OCI-LY1 (cell line): ENCODE results near the gene MSMO1.

Source experiments
- H2AFZ ChIP-seq: fragments of 200-600 bp; sonication (generic), shearing (Covaris generic); 2 replicates; pipeline ENCODE4 v1.6.0; 2014; ENCODE audit warnings: antibody characterized with exemption, mild to moderate bottlenecking, low read length
- H3F3A ChIP-seq: fragments of 200-600 bp; sonication (generic), shearing (Covaris generic); 2 replicates; pipeline ENCODE4 v1.6.0; 2014; ENCODE audit warnings: mild to moderate bottlenecking, antibody characterized with exemption, low read length, moderate library complexity; ENCODE audit not compliant: insufficient read depth
- H3K27ac ChIP-seq: fragments of 200-600 bp; sonication (generic); 2 replicates; pipeline ENCODE4 v1.5.1; 2014; ENCODE audit warnings: low read length, mixed run types, mild to moderate bottlenecking, low read depth; ENCODE audit not compliant: poor library complexity, severe bottlenecking
- H3K27me3 ChIP-seq: fragments of 200-600 bp; sonication (generic); 2 replicates; pipeline ENCODE4 v1.6.0; 2014; ENCODE audit warnings: antibody characterized with exemption, mild to moderate bottlenecking, low read length, moderate library complexity; ENCODE audit not compliant: insufficient read depth
- H3K36me3 ChIP-seq: fragments of 200-600 bp; sonication (generic); 2 replicates; pipeline ENCODE4 v1.6.1; 2014; ENCODE audit warnings: mild to moderate bottlenecking, antibody characterized with exemption, low read length, moderate library complexity, mixed read lengths; ENCODE audit not compliant: insufficient read depth
- H3K4me1 ChIP-seq: fragments of 200-600 bp; sonication (generic); 2 replicates; pipeline ENCODE4 v1.5.1; 2014; ENCODE audit warnings: mild to moderate bottlenecking, low read length, moderate library complexity; ENCODE audit not compliant: insufficient read depth, severe bottlenecking
- H3K4me2 ChIP-seq: fragments of 200-600 bp; sonication (generic), shearing (Covaris generic); 2 replicates; pipeline ENCODE4 v1.6.1; 2014; ENCODE audit warnings: low read length
- H3K4me3 ChIP-seq: fragments of 200-600 bp; sonication (generic); 2 replicates; pipeline ENCODE4 v1.5.1; 2014; ENCODE audit warnings: low read length, low read depth, mild to moderate bottlenecking, mixed read lengths; ENCODE audit not compliant: poor library complexity, severe bottlenecking
- H3K79me2 ChIP-seq: fragments of 200-600 bp; shearing (Covaris generic); 2 replicates; pipeline ENCODE4 v1.6.1; 2016; ENCODE audit warnings: mixed run types, low read length, mixed read lengths; ENCODE audit not compliant: insufficient read depth
- H3K9ac ChIP-seq: fragments of 200-600 bp; sonication (generic), shearing (Covaris generic); 2 replicates; pipeline ENCODE4 v1.6.1; 2014; ENCODE audit warnings: mild to moderate bottlenecking, low read length, mixed read lengths
- H3K9me2 ChIP-seq: fragments of 200-600 bp; sonication (generic), shearing (Covaris generic); 2 replicates; pipeline ENCODE4 v1.6.1; 2014; ENCODE audit warnings: low read depth, mild to moderate bottlenecking, low read length, mixed read lengths
- H3K9me3 ChIP-seq: fragments of 200-600 bp; shearing (Covaris generic); 2 replicates; pipeline ENCODE4 v1.6.1; 2014; ENCODE audit warnings: low read length, mixed read lengths
- H4K20me1 ChIP-seq: fragments of 200-600 bp; sonication (generic), shearing (Covaris generic); 2 replicates; pipeline ENCODE4 v1.6.0; 2016; ENCODE audit warnings: mild to moderate bottlenecking, low read length; ENCODE audit not compliant: insufficient read depth
- EZH2 ChIP-seq: fragments of 200-600 bp; sonication (generic), shearing (Covaris generic); IDR thresholded peaks from 2 replicates; pipeline ENCODE4 v1.8.0; 2017; ENCODE audit warnings: borderline replicate concordance, mixed run types, mild to moderate bottlenecking, antibody characterized with exemption, low read length, moderate library complexity, mixed read lengths
- TF ChIP-seq, protein P1 (sequence below): fragments of 200-600 bp; sonication (generic), shearing (Covaris generic); IDR thresholded peaks from 2 replicates; pipeline ENCODE4 v1.5.1; 2017; ENCODE audit warnings: mild to moderate bottlenecking, antibody characterized with exemption, low read length, moderate library complexity, mixed read lengths

The MSMO1 gene

DNA sequence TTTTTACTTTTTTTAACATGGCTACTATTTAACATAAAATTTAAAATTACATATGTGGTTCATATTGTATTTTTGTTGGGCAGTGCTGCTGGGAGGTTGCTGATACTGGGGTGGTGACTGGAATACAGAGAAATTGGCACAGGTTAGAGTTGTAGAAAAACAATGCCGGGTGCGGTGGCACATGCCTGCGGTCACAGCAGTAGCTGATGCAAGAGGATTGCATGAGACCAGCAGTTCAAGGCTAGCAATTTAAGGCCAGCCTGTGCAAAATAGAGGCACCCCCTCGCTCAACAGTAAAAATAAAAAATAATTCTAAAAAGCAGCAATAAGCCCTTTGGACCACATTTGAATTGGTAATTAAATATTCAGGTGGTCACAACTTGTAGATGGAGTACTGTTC lies 39.6 kb downstream of the MSMO1 start:
- H3K9ac ChIP-seq: no peak overlapping the region
- no peaks in the 10 kb centered on the region for H3K4me1 ChIP-seq
- H4K20me1 ChIP-seq: no peaks in the 10 kb centered on the region
- H3K4me3 ChIP-seq: no peak overlapping the region
- no peaks in the 10 kb centered on the region for H3K36me3 ChIP-seq
- H3K9me3 ChIP-seq: no peaks in the 10 kb centered on the region
- no peaks in the 10 kb centered on the region for H3K9me2 ChIP-seq
- H2AFZ ChIP-seq: no peak overlapping the region
- H3F3A ChIP-seq: no peaks in the 10 kb centered on the region
- H3K27ac ChIP-seq: no peak overlapping the region
- no peaks in the 10 kb centered on the region for H3K79me2 ChIP-seq
- TF ChIP-seq, protein P1, sequence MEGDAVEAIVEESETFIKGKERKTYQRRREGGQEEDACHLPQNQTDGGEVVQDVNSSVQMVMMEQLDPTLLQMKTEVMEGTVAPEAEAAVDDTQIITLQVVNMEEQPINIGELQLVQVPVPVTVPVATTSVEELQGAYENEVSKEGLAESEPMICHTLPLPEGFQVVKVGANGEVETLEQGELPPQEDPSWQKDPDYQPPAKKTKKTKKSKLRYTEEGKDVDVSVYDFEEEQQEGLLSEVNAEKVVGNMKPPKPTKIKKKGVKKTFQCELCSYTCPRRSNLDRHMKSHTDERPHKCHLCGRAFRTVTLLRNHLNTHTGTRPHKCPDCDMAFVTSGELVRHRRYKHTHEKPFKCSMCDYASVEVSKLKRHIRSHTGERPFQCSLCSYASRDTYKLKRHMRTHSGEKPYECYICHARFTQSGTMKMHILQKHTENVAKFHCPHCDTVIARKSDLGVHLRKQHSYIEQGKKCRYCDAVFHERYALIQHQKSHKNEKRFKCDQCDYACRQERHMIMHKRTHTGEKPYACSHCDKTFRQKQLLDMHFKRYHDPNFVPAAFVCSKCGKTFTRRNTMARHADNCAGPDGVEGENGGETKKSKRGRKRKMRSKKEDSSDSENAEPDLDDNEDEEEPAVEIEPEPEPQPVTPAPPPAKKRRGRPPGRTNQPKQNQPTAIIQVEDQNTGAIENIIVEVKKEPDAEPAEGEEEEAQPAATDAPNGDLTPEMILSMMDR: no peak
- no peak for TF ChIP-seq EZH2
- no peaks in the 10 kb centered on the region for H3K27me3 ChIP-seq
- H3K4me2 ChIP-seq: no peak overlapping the region

DNA sequence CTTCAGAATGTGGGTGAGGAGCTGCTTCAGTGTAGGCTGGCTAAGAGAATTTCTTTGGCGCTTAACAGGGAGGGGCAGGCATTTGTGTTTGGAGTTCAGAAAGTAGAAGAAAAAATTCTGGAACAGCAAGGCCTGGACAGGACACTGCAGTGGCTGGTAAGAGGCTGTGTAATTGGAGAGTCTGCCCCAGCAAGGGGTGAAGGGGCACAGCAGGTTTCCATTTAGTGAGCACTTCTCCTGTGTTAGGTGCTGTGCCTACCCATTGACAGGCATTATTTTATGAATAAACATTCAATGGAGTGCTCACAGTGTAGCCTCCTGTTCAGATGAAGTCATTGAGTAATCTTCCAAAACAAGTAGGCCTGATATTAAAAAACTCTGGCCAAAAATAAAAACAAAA lies 40.6 kb downstream of the MSMO1 start:
- H3K9ac ChIP-seq: no peak overlapping the region
- no peaks in the 10 kb centered on the region for H3F3A ChIP-seq
- no peak overlapping the region for H3K4me2 ChIP-seq

DNA sequence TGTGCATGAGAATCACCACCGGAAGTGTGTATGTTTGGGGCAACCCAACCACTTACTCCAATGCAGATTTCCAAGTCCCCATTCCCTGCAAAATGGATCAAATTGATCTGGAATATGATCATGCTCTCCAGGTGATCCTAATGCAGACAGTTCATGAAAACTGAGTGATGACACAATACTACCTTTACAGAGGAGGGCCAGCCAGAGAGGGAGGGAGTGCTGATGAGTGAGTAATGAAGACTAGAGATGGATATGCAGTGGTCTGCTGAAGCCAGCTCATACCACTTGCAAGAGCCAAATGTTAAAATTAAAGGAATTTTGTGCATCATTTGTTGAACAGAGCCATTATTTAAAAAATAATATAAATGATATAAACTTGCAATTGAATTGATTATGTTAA lies 41.1 kb downstream of the MSMO1 start:
- no peak overlapping the region for H3K4me2 ChIP-seq
- no peaks in the 10 kb centered on the region for H3K4me1 ChIP-seq
- no peaks in the 10 kb centered on the region for H3K79me2 ChIP-seq
- H3F3A ChIP-seq: no peaks in the 10 kb centered on the region
- no peak overlapping the region for H3K9ac ChIP-seq
- H2AFZ ChIP-seq: no peak overlapping the region
- no peak for TF ChIP-seq EZH2
- TF ChIP-seq, protein P1: no peak
- H3K9me3 ChIP-seq: no peaks in the 10 kb centered on the region
- no peak overlapping the region for H3K4me3 ChIP-seq
- no peaks in the 10 kb centered on the region for H3K9me2 ChIP-seq
- no peaks in the 10 kb centered on the region for H3K36me3 ChIP-seq
- H4K20me1 ChIP-seq: no peaks in the 10 kb centered on the region
- no peak overlapping the region for H3K27ac ChIP-seq
- H3K27me3 ChIP-seq: no peaks in the 10 kb centered on the region

More for the DNA sequence above, 40.6 kb downstream of the MSMO1 start:
- Histone ChIP-seq H3K4me3 (no peak overlapping the region), H3K36me3 (no peaks in the 10 kb centered on the region), H3K27me3 (no peaks in the 10 kb centered on the region), H4K20me1 (no peaks in the 10 kb centered on the region), H3K4me1 (no peaks in the 10 kb centered on the region), H3K79me2 (no peaks in the 10 kb centered on the region), H3K9me2 (no peaks in the 10 kb centered on the region), H2AFZ (no peak overlapping the region), H3K27ac (no peak overlapping the region), H3K9me3 (no peaks in the 10 kb centered on the region)
- no peak for TF ChIP-seq EZH2
- TF ChIP-seq, protein P1: no peak
